PC-3 (cell line): ENCODE results near the gene SNX19. TPM values are rescaled to one million over a fixed set of nuclear protein-coding genes. Genes with fewer than 3 reads are reported as not detected.
A peak's percentile ranks its signal among the peaks of the same experiment; 100 is the strongest.

Source experiments
- ATAC-seq: fragments of 200-7000 bp; cut with Tn5 transposase; 2 replicates; pipeline ENCODE4 v1.9.1; 2020; ENCODE audit warnings: mild to moderate bottlenecking, moderate library complexity
- BruUV-seq: library from RNA; stranded (reverse); fragments of 400-500 nt; replicated peaks from 2 replicates; lab custom pipeline; 2021; lab: Mats Ljungman, UMichigan
- CTCF ChIA-PET: fragments of 300-600 bp; sonication (Branson Sonifier 250); formaldehyde crosslinking; loops from one replicate; lab custom pipeline; 2022; ENCODE audit warnings: antibody characterized with exemption; lab: Charles Lee
- POLR2A ChIA-PET: fragments of 300-600 bp; sonication (Branson Sonifier 250); formaldehyde crosslinking; loops from one replicate; lab custom pipeline; 2022; ENCODE audit warnings: antibody characterized with exemption; ENCODE audit not compliant: unreplicated experiment; lab: Charles Lee
- DNase-seq: peaks from one replicate; pipeline ENCODE4 v3.0.0-alpha.2; 2015
- H2AFZ ChIP-seq: fragments of 300-600 bp; sonication (generic); 2 replicates; pipeline ENCODE4 v1.6.0; 2016; ENCODE audit warnings: antibody characterized with exemption, low read length
- H3F3A ChIP-seq: fragments of 300-600 bp; sonication (generic); one replicate; pipeline ENCODE4 v1.6.0; 2017; ENCODE audit warnings: antibody characterized with exemption, low read length, control low read depth, mild to moderate bottlenecking; ENCODE audit not compliant: unreplicated experiment
- H3K27ac ChIP-seq: fragments of 300-600 bp; sonication (generic); 2 replicates; pipeline ENCODE4 v1.5.1; 2016; ENCODE audit warnings: mild to moderate bottlenecking, low read length
- H3K27me3 ChIP-seq: fragments of 300-600 bp; sonication (generic); 2 replicates; pipeline ENCODE4 v1.6.1; 2016; ENCODE audit warnings: low read length, mixed read lengths
- H3K36me3 ChIP-seq: fragments of 300-600 bp; sonication (generic); 2 replicates; pipeline ENCODE4 v1.6.1; 2016; ENCODE audit warnings: low read depth, mixed run types, low read length, mixed read lengths
- H3K4me1 ChIP-seq: fragments of 300-600 bp; sonication (generic); 2 replicates; pipeline ENCODE4 v1.5.1; 2016; ENCODE audit warnings: low read length; ENCODE audit not compliant: insufficient read depth
- H3K4me2 ChIP-seq: fragments of 300-600 bp; sonication (generic); 2 replicates; pipeline ENCODE4 v1.6.0; 2016; ENCODE audit warnings: low read length
- H3K4me3 ChIP-seq: fragments of 300-600 bp; sonication (generic); 2 replicates; pipeline ENCODE4 v1.5.1; 2016; ENCODE audit warnings: mild to moderate bottlenecking, low read length, mixed read lengths
- H3K79me2 ChIP-seq: fragments of 300-600 bp; sonication (generic); 2 replicates; pipeline ENCODE4 v1.6.1; 2017; ENCODE audit warnings: low read length, mixed read lengths
- H3K9ac ChIP-seq: fragments of 300-600 bp; sonication (generic); 2 replicates; pipeline ENCODE4 v1.6.0; 2016; ENCODE audit warnings: mild to moderate bottlenecking, low read length
- H3K9me2 ChIP-seq: fragments of 300-600 bp; sonication (generic); replicated peaks from 2 replicates; pipeline ENCODE4 v1.6.1; 2016; ENCODE audit warnings: mixed run types, low read length, mixed read lengths
- H3K9me3 ChIP-seq: fragments of 300-600 bp; sonication (generic); 2 replicates; pipeline ENCODE4 v1.6.1; 2016; ENCODE audit warnings: low read length, mixed read lengths
- H4K20me1 ChIP-seq: fragments of 300-600 bp; sonication (generic); 2 replicates; pipeline ENCODE4 v1.6.1; 2016; ENCODE audit warnings: low read length, mixed read lengths
- EZH2 ChIP-seq: fragments of 300-600 bp; sonication (generic); IDR thresholded peaks from one replicate; pipeline ENCODE4 v1.6.1; 2017; ENCODE audit warnings: antibody characterized with exemption, mild to moderate bottlenecking, low read length; ENCODE audit not compliant: unreplicated experiment
- EZH2phosphoT487 ChIP-seq: fragments of 300-600 bp; sonication (generic); IDR thresholded peaks from 2 replicates; pipeline ENCODE4 v1.6.1; 2018; ENCODE audit warnings: mild to moderate bottlenecking, antibody characterized with exemption, low read length, borderline replicate concordance
- intact Hi-C: fragments of 100-400 bp; cut with micrococcal nuclease; formaldehyde crosslinking; loops from 2 replicates; pipeline ENCODE4 v1.9.0; 2023
- total RNA-seq: library from RNA; depleted of rRNA; stranded (reverse); fragments of >200 nt; gene quantifications from 2 replicates; pipeline ENCODE4 v1.2.3, GENCODE V29; 2014
- TF ChIP-seq, protein P1 (sequence below): fragments of 300-600 bp; sonication (generic); conservative IDR thresholded peaks from 2 replicates; pipeline ENCODE4 v1.5.1; 2017; ENCODE audit warnings: antibody characterized with exemption, low read depth, mild to moderate bottlenecking, low read length

SNX19 gene
- total RNA-seq, 1 experiment from 2014 or later = 66.4 TPM

DNA sequence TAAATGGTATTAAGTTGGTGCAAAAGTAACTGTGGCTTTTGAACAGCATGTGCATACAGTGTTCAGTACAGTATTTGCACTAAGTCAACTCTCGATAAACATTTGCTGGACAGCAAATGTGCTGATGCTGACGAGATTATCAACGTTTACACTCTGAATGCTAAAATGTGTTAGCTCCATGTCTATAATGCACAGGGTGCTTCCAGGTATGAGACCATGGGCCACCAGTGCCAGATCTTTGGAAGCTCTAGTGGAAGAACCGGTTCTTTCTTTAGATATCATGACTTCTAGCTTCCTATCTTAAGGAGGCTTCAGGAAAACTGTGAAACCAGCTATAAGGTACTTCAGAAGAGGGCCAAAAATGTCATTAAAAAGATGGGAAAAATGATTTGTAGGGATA lies 17.2 kb downstream of the SNX19 start:
- peaks cover 53% of the 10 kb centered on the region for H3K36me3 ChIP-seq
- peaks cover 12% of the 10 kb centered on the region for H3K4me1 ChIP-seq
- no peak for TF ChIP-seq EZH2phosphoT487
- TF ChIP-seq, protein P1, sequence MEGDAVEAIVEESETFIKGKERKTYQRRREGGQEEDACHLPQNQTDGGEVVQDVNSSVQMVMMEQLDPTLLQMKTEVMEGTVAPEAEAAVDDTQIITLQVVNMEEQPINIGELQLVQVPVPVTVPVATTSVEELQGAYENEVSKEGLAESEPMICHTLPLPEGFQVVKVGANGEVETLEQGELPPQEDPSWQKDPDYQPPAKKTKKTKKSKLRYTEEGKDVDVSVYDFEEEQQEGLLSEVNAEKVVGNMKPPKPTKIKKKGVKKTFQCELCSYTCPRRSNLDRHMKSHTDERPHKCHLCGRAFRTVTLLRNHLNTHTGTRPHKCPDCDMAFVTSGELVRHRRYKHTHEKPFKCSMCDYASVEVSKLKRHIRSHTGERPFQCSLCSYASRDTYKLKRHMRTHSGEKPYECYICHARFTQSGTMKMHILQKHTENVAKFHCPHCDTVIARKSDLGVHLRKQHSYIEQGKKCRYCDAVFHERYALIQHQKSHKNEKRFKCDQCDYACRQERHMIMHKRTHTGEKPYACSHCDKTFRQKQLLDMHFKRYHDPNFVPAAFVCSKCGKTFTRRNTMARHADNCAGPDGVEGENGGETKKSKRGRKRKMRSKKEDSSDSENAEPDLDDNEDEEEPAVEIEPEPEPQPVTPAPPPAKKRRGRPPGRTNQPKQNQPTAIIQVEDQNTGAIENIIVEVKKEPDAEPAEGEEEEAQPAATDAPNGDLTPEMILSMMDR = no peak
- TF ChIP-seq EZH2 = no peak
- no peak overlapping the region for H2AFZ ChIP-seq
- intact Hi-C loops = loop anchor here (10.0 kb wide), 1 partner anchor 64 kb away; no protein-coding TSS in a partner anchor
- ATAC-seq (no peak), DNase-seq (no peak)
- CTCF ChIA-PET = no interaction called here
- POLR2A ChIA-PET = no interaction called here
- H4K20me1 ChIP-seq = no peaks in the 10 kb centered on the region
- no peaks in the 10 kb centered on the region for H3K79me2 ChIP-seq
- no peaks in the 10 kb centered on the region for H3F3A ChIP-seq
- H3K9me3 ChIP-seq = no peaks in the 10 kb centered on the region
- BruUV-seq = no TSS peak
- H3K27me3 ChIP-seq = no peaks in the 10 kb centered on the region
- H3K9me2 ChIP-seq = no peaks in the 10 kb centered on the region
- no peak overlapping the region for H3K4me2 ChIP-seq
- H3K9ac ChIP-seq = no peak overlapping the region
- no peak overlapping the region for H3K27ac ChIP-seq
- no peak overlapping the region for H3K4me3 ChIP-seq

DNA sequence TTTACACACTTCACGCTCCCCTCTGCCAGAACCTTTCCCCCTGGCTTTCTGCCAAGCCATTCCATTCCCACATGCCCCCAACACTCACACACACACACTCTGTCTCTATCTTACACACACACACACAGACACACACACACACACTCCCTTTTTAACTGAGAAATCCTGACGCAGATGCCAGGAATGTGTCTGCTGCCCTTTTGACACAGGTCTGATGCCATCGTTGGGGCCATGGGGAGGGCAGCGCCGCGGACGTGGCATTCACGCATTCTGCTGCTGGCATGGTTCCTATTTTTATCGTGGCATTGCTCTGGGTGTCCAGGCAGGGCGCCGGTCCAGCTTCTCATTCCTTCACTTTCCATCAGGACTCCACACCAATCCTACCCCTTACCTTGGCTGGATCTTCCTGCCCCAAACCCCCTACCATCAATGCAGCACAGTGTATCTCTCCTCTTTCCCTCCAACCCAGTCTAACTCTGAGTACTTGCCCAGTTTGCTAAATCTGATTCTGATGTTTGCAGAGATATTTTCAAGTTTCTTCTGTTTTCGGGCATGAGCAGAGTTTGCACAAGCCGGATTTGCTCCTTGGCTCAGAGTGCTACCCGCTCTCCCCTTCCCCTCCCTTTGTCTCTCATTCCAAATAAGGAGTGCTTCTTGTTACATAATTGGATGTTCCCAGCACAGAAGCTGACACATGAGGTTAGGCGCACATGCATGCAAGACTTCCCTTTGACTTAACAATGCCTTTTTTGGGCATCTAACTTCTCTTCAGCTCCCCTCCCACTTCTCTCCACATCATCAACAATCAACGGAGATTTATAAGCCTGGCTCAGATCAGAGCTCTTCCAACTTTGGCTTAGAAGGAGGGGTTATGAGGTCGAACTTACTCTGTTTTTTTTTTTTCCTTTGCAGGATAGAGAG lies 18.8 kb downstream of the SNX19 start:
- Histone ChIP-seq H3K9me2 (no peaks in the 10 kb centered on the region), H3K27me3 (no peaks in the 10 kb centered on the region), H4K20me1 (no peaks in the 10 kb centered on the region), H3K9ac (no peak overlapping the region), H3K9me3 (no peaks in the 10 kb centered on the region), H3K4me2 (no peak overlapping the region), H3K79me2 (no peaks in the 10 kb centered on the region), H3K4me1 (peaks cover 12% of the 10 kb centered on the region), H2AFZ (no peak overlapping the region), H3K27ac (peak overlapping the region; percentile 40), H3F3A (no peaks in the 10 kb centered on the region), H3K4me3 (no peak overlapping the region), H3K36me3 (peaks cover 52% of the 10 kb centered on the region)
- BruUV-seq = no TSS peak
- ChIA-PET CTCF (no interaction called here), POLR2A (no interaction called here)
- TF ChIP-seq EZH2phosphoT487 (no peak), EZH2 (no peak)
- TF ChIP-seq, protein P1 = no peak
- DNase-seq (peak; percentile 81), ATAC-seq (peak; percentile 61)
- intact Hi-C loops = loop anchor here (10.0 kb wide), 1 partner anchor 63 kb away; no protein-coding TSS in a partner anchor
